Central memory CD4-positive, alpha-beta T cell (primary cell): Measurements from ENCODE around the gene PGAP1.

ENCODE experiments used
- DNase-seq: peaks from one replicate; pipeline ENCODE4 v3.0.0; 2022

PGAP1 gene

GRCh38 chr2:196876364-196876763 lies 50.1 kb downstream of the PGAP1 start:
- DNase-seq = no peak

GRCh38 chr2:196875414-196875813 lies 51.1 kb downstream of the PGAP1 start:
- DNase-seq = no peak

GRCh38 chr2:196873511-196873910 lies 53.0 kb downstream of the PGAP1 start:
- no peak for DNase-seq

GRCh38 chr2:196854629-196855028 lies 71.9 kb downstream of the PGAP1 start:
- DNase-seq = no peak

GRCh38 chr2:196853301-196854087 lies 73.0 kb downstream of the PGAP1 start:
- DNase-seq = no peak

- DNase-seq = no peak
Measured at GRCh38 chr2:196851088-196851487, 75.4 kb downstream of the PGAP1 start.

GRCh38 chr2:196849895-196850294 lies 76.6 kb downstream of the PGAP1 start:
- DNase-seq = no peak

- DNase-seq = no peak
Measured at GRCh38 chr2:196846295-196846694, 80.2 kb downstream of the PGAP1 start.

GRCh38 chr2:196845371-196845770 lies 81.1 kb downstream of the PGAP1 start:
- no peak for DNase-seq

- no peak for DNase-seq
Measured at GRCh38 chr2:196840171-196840570, 86.3 kb downstream of the PGAP1 start.

GRCh38 chr2:196839574-196839973 lies 86.9 kb downstream of the PGAP1 start:
- no peak for DNase-seq

- no peak for DNase-seq
Measured at GRCh38 chr2:196836440-196836839, 90.1 kb downstream of the PGAP1 start.

GRCh38 chr2:196830701-196831100 lies 95.8 kb downstream of the PGAP1 start:
- no peak for DNase-seq

GRCh38 chr2:196827356-196827755 lies 99.2 kb downstream of the PGAP1 start:
- no peak for DNase-seq

GRCh38 chr2:196823750-196824522 lies 102.6 kb downstream of the PGAP1 start:
- DNase-seq = no peak

GRCh38 chr2:196821195-196821594 lies 105.3 kb downstream of the PGAP1 start:
- DNase-seq = no peak

- no peak for DNase-seq
Measured at GRCh38 chr2:196809260-196809659, 117.2 kb downstream of the PGAP1 start, which contains the start of gene C2orf66. C2orf66 (minus strand) TSS chr2:196809355; CDS start chr2:196809336, 19 bp downstream.

- no peak for DNase-seq
Measured at GRCh38 chr2:196808083-196808665, 118.3 kb downstream of the PGAP1 start.

GRCh38 chr2:196804381-196804780 lies 122.1 kb downstream of the PGAP1 start:
- no peak for DNase-seq

GRCh38 chr2:196802401-196802800 lies 124.1 kb downstream of the PGAP1 start:
- no peak for DNase-seq

GRCh38 chr2:196801674-196802261 lies 124.7 kb downstream of the PGAP1 start:
- no peak for DNase-seq

- no peak for DNase-seq
Measured at GRCh38 chr2:196798980-196799379, 127.5 kb downstream of the PGAP1 start.

GRCh38 chr2:196792865-196793264 lies 133.6 kb downstream of the PGAP1 start:
- DNase-seq = no peak
